ENCODE measurements around the gene DMD.

- TF ChIP-seq POLR2A (IDR thresholded peaks at IDR 0.05; ENCODE audit: low read depth, low read length) (no peak), POLR2AphosphoS5 (IDR thresholded peaks at IDR 0.05; ENCODE audit: low read depth, low read length) (no peak), TAF1 (IDR thresholded peaks at IDR 0.05; ENCODE audit: borderline replicate concordance, low read depth, low read length) (no peak)
Measured at GRCh38 chrX:31349515-31349914, 1861.8 kb downstream of the DMD start.
